ENCODE measurements around the gene CORO2B. TPM values are rescaled to one million over a fixed set of nuclear protein-coding genes. Genes with fewer than 3 reads are reported as not detected.

Gene CORO2B
- total and polyA plus RNA-seq, 9 of the 15 experiments (the other 6 are each of a cell fraction or from before 2014, with no cell fraction given) = not detected

- TF ChIP-seq NKRF (IDR thresholded peaks at IDR 0.05; ENCODE audit: borderline replicate concordance) = no peak
- no peak for TF ChIP-seq SP2 (IDR thresholded peaks at IDR 0.05; ENCODE audit: extremely low read depth, low read depth, low read length, poor library complexity, severe bottlenecking)
- TF ChIP-seq ZBTB26 (CRISPR knock-in tag; IDR thresholded peaks at IDR 0.05) = no peak
- no peak for TF ChIP-seq AFF4 (CRISPR knock-in tag; IDR thresholded peaks at IDR 0.05)
- peak; percentile 45; the same call in 1 of the 2 replicates for TF ChIP-seq EHMT2 (IDR thresholded peaks at IDR 0.05)
- TF ChIP-seq ARID1B (IDR thresholded peaks at IDR 0.05) = peak; percentile 62
- no peak for TF ChIP-seq SRSF1 (IDR thresholded peaks at IDR 0.05; ENCODE audit: low read depth, low read length)
- no peak for TF ChIP-seq EP400 (IDR thresholded peaks at IDR 0.05)
- TF ChIP-seq NRF1 (conservative IDR thresholded peaks at IDR 0.05 in 1 of 2, IDR thresholded peaks at IDR 0.05 in 1 of 2) = peak in 1 of 2 experiments; percentile 26; a peak in 1 of 4 replicates
- peak; percentile 76 for TF ChIP-seq MEIS2 (IDR thresholded peaks at IDR 0.05; ENCODE audit: partially characterized antibody)
- no peak for TF ChIP-seq FOXP1 (CRISPR knock-in tag; IDR thresholded peaks at IDR 0.05)
- TF ChIP-seq DPF2 (IDR thresholded peaks at IDR 0.05) = 0 out of 2 replicates have a peak, but pooled peaks have one; percentile 38
- peak; percentile 22 to 53; a peak in 2 of 4 replicates for TF ChIP-seq MNT (conservative IDR thresholded peaks at IDR 0.05)
- no peak for TF ChIP-seq POLR2AphosphoS2 (IDR thresholded peaks at IDR 0.05; ENCODE audit: low read length)
- TF ChIP-seq ZKSCAN8 (CRISPR knock-in tag; IDR thresholded peaks at IDR 0.05) = 0 out of 2 replicates have a peak, but pooled peaks have one; percentile 53
- TF ChIP-seq CBFA2T2 (conservative IDR thresholded peaks at IDR 0.05) = peak; percentile 78
- TF ChIP-seq MTA2 (IDR thresholded peaks at IDR 0.05; ENCODE audit: low read depth) = peak; percentile 9; the same call in 1 of the 2 replicates
- TF ChIP-seq ZNF766 (CRISPR knock-in tag; conservative IDR thresholded peaks at IDR 0.05) = 0 out of 2 replicates have a peak, but pooled peaks have one; percentile 52
- TF ChIP-seq TCF3 (CRISPR knock-in tag; IDR thresholded peaks at IDR 0.05) = peak; percentile 31; the same call in 1 of the 2 replicates
- TF ChIP-seq POLR2AphosphoS5 (IDR thresholded peaks at IDR 0.05; ENCODE audit: control insufficient read depth, insufficient read depth, low read depth, low read length) = no peak
- TF ChIP-seq ZBTB17 (CRISPR knock-in tag; IDR thresholded peaks at IDR 0.05) = no peak
Observed at GRCh38 chr15:68704496-68705021, 125.8 kb downstream of the CORO2B start (continued).

Measured in K562 (cell line).